Middle frontal gyrus (tissue), 1 donor: ENCODE measurements around the gene HBP1.
"Not testable (repeated sequence)": the region's sequence is repeated elsewhere in the genome, so short reads cannot be mapped to it uniquely, and the experiment has no call there.

Source experiments
- DNase-seq: peaks from one replicate; pipeline ENCODE4 v3.0.0-alpha.2; 2015; ENCODE audit warnings: low spot score; ENCODE audit errors: extremely low spot score

The HBP1 gene

GRCh38 chr7:107181172-107181571 lies 12.4 kb downstream of the HBP1 start:
- DNase-seq = no peak

GRCh38 chr7:107185716-107186115 lies 16.9 kb downstream of the HBP1 start:
- DNase-seq = no peak

- DNase-seq = no peak
These were observed 17.4 kb downstream of the HBP1 start for GRCh38 chr7:107186240-107186639.

- no peak for DNase-seq
These were observed 19.0 kb downstream of the HBP1 start for GRCh38 chr7:107187774-107188173.

- DNase-seq = no peak
These were observed 21.3 kb downstream of the HBP1 start for GRCh38 chr7:107190090-107190489.

GRCh38 chr7:107194052-107194451 lies 25.2 kb downstream of the HBP1 start:
- DNase-seq = no peak

GRCh38 chr7:107196834-107197610 lies 28.2 kb downstream of the HBP1 start:
- DNase-seq = no peak

GRCh38 chr7:107201795-107202450 lies 33.1 kb downstream of the HBP1 start:
- DNase-seq = no peak

GRCh38 chr7:107203607-107204006 lies 34.8 kb downstream of the HBP1 start:
- DNase-seq = no peak

- DNase-seq = no peak
These were observed 37.3 kb downstream of the HBP1 start for GRCh38 chr7:107206136-107206535.

- DNase-seq = no peak
These were observed 37.9 kb downstream of the HBP1 start for GRCh38 chr7:107206706-107207105.

- no peak for DNase-seq
These were observed 38.7 kb downstream of the HBP1 start for GRCh38 chr7:107207459-107207858.

- DNase-seq = no peak
These were observed 39.3 kb downstream of the HBP1 start for GRCh38 chr7:107208024-107208521.

GRCh38 chr7:107208563-107208962 lies 39.8 kb downstream of the HBP1 start:
- DNase-seq = no peak

- DNase-seq = no peak
These were observed 40.8 kb downstream of the HBP1 start for GRCh38 chr7:107209565-107209964.

GRCh38 chr7:107210400-107210799 lies 41.6 kb downstream of the HBP1 start:
- DNase-seq = no peak

- no peak for DNase-seq
These were observed 43.9 kb downstream of the HBP1 start for GRCh38 chr7:107212725-107213124.

- no peak for DNase-seq
These were observed 44.5 kb downstream of the HBP1 start for GRCh38 chr7:107213193-107213788.

- DNase-seq = no peak
These were observed 45.1 kb downstream of the HBP1 start for GRCh38 chr7:107213945-107214344.

- no peak for DNase-seq
These were observed 50.9 kb downstream of the HBP1 start for GRCh38 chr7:107219563-107220244.

- no peak for DNase-seq
These were observed 51.6 kb downstream of the HBP1 start for GRCh38 chr7:107220356-107220755.

- DNase-seq = not testable (repeated sequence)
These were observed 52.0 kb downstream of the HBP1 start for GRCh38 chr7:107220806-107221205.
